ENCODE results near the gene OGFRL1. TPM values are rescaled to one million over a fixed set of nuclear protein-coding genes. Genes with fewer than 3 reads are reported as not detected.
"Not testable (repeated sequence)": the region's sequence is repeated elsewhere in the genome, so short reads cannot be mapped to it uniquely, and the experiment has no call there.

The OGFRL1 gene
- total and polyA plus RNA-seq, 4 experiments from 2014 or later: 3.3 to 12.0 (median 7.8) TPM

GRCh38 chr6:71266392-71266791 is 22.2 kb upstream of the OGFRL1 start:
- H3K36me3 Mint-ChIP-seq; H3K4me3 Mint-ChIP-seq; intact Hi-C loops (cut with micrococcal nuclease); H3K27ac ChIP-seq (ENCODE audit: low read depth, low read length); H3K27me3 ChIP-seq (ENCODE audit: insufficient read depth, low read length); H3K4me3 ChIP-seq (ENCODE audit: low read length in 2 of 2); DNase-seq; H3K9me3 Mint-ChIP-seq; H3K4me1 ChIP-seq (ENCODE audit: insufficient read depth, low read length); H3K27ac Mint-ChIP-seq; H3K9me3 ChIP-seq (ENCODE audit: control insufficient read depth in 1 of 2, low read length in 2 of 2); H3K4me1 Mint-ChIP-seq; H3K27me3 Mint-ChIP-seq; POLR2A ChIA-PET (ENCODE audit: partially characterized antibody); CTCF ChIA-PET (ENCODE audit: partially characterized antibody); H3K36me3 ChIP-seq (ENCODE audit: insufficient read depth, low read length): not testable (repeated sequence)

DNA sequence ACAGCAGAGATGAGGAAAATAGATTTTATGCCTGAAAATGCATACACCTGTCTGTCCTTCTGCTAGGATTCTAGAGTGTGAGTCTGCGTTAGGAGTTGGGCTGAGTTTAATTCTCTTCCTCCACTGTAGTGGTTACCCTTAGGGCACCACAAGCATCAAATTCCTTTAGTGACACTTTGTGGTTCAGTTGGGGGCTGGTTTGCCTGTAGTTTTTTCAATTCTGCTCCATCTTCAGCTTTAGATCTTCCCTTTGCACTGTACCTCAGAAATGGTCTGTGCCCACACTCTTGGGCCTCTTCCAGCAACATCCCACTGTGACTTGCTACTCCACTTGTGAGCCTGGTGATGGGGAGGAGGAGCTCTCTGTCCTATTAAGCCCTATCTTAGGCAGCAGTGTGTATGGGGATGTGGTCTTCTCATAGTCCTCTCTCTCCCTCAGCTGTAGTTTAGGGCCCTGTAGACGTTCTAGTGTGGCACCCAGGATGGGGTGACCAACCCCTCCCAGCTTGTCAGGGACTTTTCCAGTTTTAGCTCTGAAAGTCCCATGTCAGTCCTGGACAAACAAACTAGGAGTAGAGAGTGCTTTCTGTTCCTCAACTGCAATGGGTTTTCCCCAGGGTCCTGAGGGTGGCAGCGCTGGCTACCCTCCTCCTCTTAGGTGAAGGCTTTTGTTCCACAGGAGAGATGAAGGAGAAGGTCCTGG is 19.7 kb upstream of the OGFRL1 start:
- peaks cover 0 to 6% (median 4%) of the 10 kb centered on the region in 8 donors for H3K9me3 Mint-ChIP-seq
- no peaks in the 10 kb centered on the region for H3K36me3 ChIP-seq (ENCODE audit: insufficient read depth, low read length)
- POLR2A ChIA-PET (ENCODE audit: partially characterized antibody): no interaction called here
- no peaks in the 10 kb centered on the region for H3K4me1 ChIP-seq (ENCODE audit: insufficient read depth, low read length)
- DNase-seq: no peak
- peaks cover 0 to 6% of the 10 kb centered on the region in 2 donors for H3K36me3 Mint-ChIP-seq
- H3K27me3 Mint-ChIP-seq: peaks cover 0 to 4% of the 10 kb centered on the region in 2 donors
- no peaks in the 10 kb centered on the region for H3K27me3 ChIP-seq (ENCODE audit: insufficient read depth, low read length)
- peaks cover 0 to 3% (median 1%) of the 10 kb centered on the region in 4 donors for H3K4me1 Mint-ChIP-seq
- intact Hi-C loops (cut with micrococcal nuclease): no loop called here
- H3K27ac Mint-ChIP-seq: no peak overlapping the region
- CTCF ChIA-PET (ENCODE audit: partially characterized antibody): no interaction called here
- no peak overlapping the region for H3K27ac ChIP-seq (ENCODE audit: low read depth, low read length)
- no peak overlapping the region for H3K4me3 Mint-ChIP-seq
- H3K4me3 ChIP-seq (ENCODE audit: low read length in 2 of 2): no peak overlapping the region
- H3K9me3 ChIP-seq (ENCODE audit: control insufficient read depth in 1 of 2, low read length in 2 of 2): no peaks in the 10 kb centered on the region

DNA sequence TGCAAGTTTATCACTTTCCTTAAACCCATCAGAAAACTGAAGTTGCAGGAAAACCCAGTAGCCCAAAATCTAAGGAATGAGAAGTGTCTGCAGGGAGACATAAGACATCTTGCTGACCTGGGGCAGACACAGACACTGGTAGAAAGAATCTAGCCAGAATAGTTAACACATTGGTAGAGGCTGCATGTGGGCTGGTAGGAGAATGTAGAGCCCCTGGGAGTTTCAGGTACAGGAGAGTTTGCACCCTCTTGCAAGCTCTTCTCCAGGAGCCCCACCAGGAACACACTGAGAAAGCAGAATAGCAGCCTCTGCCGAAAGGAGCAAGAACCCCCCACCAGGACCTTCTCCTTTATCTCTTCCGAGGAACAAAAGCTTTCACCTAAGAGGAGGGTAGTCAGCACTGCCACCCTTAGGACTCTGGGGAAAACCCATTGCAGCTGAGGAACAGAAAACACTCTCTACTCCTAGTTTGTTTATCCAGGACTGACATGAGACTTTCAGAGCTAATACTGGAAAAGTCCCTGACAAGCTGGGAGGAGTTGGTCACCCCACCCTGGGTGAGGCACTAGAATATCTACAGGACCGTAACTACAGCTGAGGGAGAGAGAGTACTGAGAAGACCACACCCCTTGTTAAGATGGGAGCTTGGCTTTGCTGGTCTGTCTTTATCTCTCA is 10.5 kb upstream of the OGFRL1 start:
- no peaks in the 10 kb centered on the region for H3K36me3 ChIP-seq (ENCODE audit: insufficient read depth, low read length)
- ChIA-PET POLR2A (ENCODE audit: partially characterized antibody) (interaction anchor here (0.9 to 2.3 kb wide), 2 partner anchors 9 to 10 kb away, joined by 3 to 5 read pairs; partner anchors contain the start of gene OGFRL1), CTCF (ENCODE audit: partially characterized antibody) (interaction anchor here (1.7 kb wide), 1 partner anchor 10 kb away, joined by 5 read pairs; no protein-coding TSS in a partner anchor)
- peaks cover 0 to 1% (median 0%) of the 10 kb centered on the region in 4 donors for H3K4me1 Mint-ChIP-seq
- H3K27ac ChIP-seq (ENCODE audit: low read depth, low read length): no peak overlapping the region
- no peaks in the 10 kb centered on the region for H3K9me3 ChIP-seq (ENCODE audit: control insufficient read depth in 1 of 2, low read length in 2 of 2)
- no peak overlapping the region for H3K4me3 ChIP-seq (ENCODE audit: low read length in 2 of 2)
- peaks cover 0 to 1% of the 10 kb centered on the region in 2 donors for H3K27me3 Mint-ChIP-seq
- no peaks in the 10 kb centered on the region for H3K4me1 ChIP-seq (ENCODE audit: insufficient read depth, low read length)
- intact Hi-C loops (cut with micrococcal nuclease): no loop called here
- peaks cover 0 to 4% (median 0%) of the 10 kb centered on the region in 8 donors for H3K9me3 Mint-ChIP-seq
- H3K4me3 Mint-ChIP-seq: no peak overlapping the region
- no peak overlapping the region for H3K27ac Mint-ChIP-seq
- no peaks in the 10 kb centered on the region for H3K27me3 ChIP-seq (ENCODE audit: insufficient read depth, low read length)
- no peak for DNase-seq
- H3K36me3 Mint-ChIP-seq: no peaks in the 10 kb centered on the region

DNA sequence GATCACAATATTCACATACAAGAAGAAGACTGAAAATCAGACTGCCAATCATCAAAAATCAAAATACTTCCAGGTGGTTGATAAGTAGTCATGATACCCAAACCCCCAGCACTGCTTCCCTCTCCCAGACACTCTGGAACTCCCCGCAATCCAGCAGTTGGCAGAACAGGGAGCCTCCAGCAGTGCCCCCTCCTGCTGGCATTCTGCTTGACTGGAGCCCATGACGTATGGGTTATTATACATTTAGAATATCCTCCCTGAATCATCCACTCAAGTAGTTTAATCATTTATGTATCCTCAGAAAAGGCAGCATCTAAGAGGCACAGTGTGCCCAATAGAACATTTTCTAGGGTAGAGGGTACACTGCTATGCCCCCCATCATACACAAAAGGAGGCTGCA is 9.3 kb upstream of the OGFRL1 start:
- no peak overlapping the region for H3K4me3 ChIP-seq (ENCODE audit: low read length in 2 of 2)
- no peaks in the 10 kb centered on the region for H3K9me3 ChIP-seq (ENCODE audit: control insufficient read depth in 1 of 2, low read length in 2 of 2)
- no peak overlapping the region for H3K27ac ChIP-seq (ENCODE audit: low read depth, low read length)
- Mint-ChIP-seq H3K9me3 (peaks cover 0 to 4% (median 0%) of the 10 kb centered on the region in 8 donors), H3K27me3 (peaks cover 0 to 1% of the 10 kb centered on the region in 2 donors), H3K4me1 (peaks cover 0 to 1% (median 0%) of the 10 kb centered on the region in 4 donors), H3K4me3 (no peak overlapping the region), H3K27ac (peak overlapping the region in 1 of 7 donors; percentile 50), H3K36me3 (no peaks in the 10 kb centered on the region)
- ChIA-PET CTCF (ENCODE audit: partially characterized antibody) (no interaction called here), POLR2A (ENCODE audit: partially characterized antibody) (interaction anchor here (1.7 kb wide), 1 partner anchor 9 kb away, joined by 4 read pairs; the partner anchor contains the start of gene OGFRL1)
- intact Hi-C loops (cut with micrococcal nuclease): no loop called here
- H3K36me3 ChIP-seq (ENCODE audit: insufficient read depth, low read length): no peaks in the 10 kb centered on the region
- no peak for DNase-seq
- no peaks in the 10 kb centered on the region for H3K4me1 ChIP-seq (ENCODE audit: insufficient read depth, low read length)
- no peaks in the 10 kb centered on the region for H3K27me3 ChIP-seq (ENCODE audit: insufficient read depth, low read length)

DNA sequence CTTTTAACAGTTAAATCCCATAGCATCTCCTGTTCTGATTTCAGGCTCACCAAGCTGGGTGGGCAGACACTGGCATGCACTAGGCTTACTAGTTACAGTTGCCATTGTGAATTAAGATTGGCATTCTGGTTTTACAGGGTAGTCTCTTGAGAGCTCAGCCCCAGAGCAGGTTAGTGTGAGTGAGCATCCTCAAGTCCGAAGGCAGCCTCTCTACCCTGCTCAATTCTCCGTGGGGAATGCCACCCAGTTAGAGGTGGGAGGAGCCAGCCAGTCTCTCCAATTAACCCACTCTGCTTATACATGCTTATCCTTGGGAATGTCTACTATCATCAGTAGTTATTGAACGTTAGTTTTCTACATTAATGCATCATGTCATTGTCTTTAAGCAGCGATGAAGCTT is 8.9 kb upstream of the OGFRL1 start:
- ChIA-PET POLR2A (ENCODE audit: partially characterized antibody) (interaction anchor here (1.7 kb wide), 1 partner anchor 9 kb away, joined by 4 read pairs; the partner anchor contains the start of gene OGFRL1), CTCF (ENCODE audit: partially characterized antibody) (no interaction called here)
- H3K27ac ChIP-seq (ENCODE audit: low read depth, low read length): no peak overlapping the region

GRCh38 chr6:71280701-71281100 is 7.9 kb upstream of the OGFRL1 start:
- Histone ChIP-seq H3K4me3 (ENCODE audit: low read length in 2 of 2) (no peak overlapping the region), H3K27me3 (ENCODE audit: insufficient read depth, low read length) (no peaks in the 10 kb centered on the region), H3K4me1 (ENCODE audit: insufficient read depth, low read length) (no peaks in the 10 kb centered on the region), H3K27ac (ENCODE audit: low read depth, low read length) (no peak overlapping the region), H3K9me3 (ENCODE audit: control insufficient read depth in 1 of 2, low read length in 2 of 2) (no peaks in the 10 kb centered on the region), H3K36me3 (ENCODE audit: insufficient read depth, low read length) (no peaks in the 10 kb centered on the region)
- intact Hi-C loops (cut with micrococcal nuclease): loop anchor here (10.0 kb wide), 1 partner anchor 866 kb away; the partner anchor contains the start of gene FAM135A
- ChIA-PET CTCF (ENCODE audit: partially characterized antibody) (no interaction called here), POLR2A (ENCODE audit: partially characterized antibody) (interaction anchor here (1.7 kb wide), 1 partner anchor 8 kb away, joined by 4 read pairs; the partner anchor contains the start of gene OGFRL1)
- Mint-ChIP-seq H3K4me1 (peaks cover 0 to 1% (median 0%) of the 10 kb centered on the region in 4 donors), H3K9me3 (peaks cover 0 to 2% (median 0%) of the 10 kb centered on the region in 8 donors), H3K4me3 (no peak overlapping the region), H3K27ac (no peak overlapping the region), H3K36me3 (no peaks in the 10 kb centered on the region), H3K27me3 (peaks cover 0 to 1% of the 10 kb centered on the region in 2 donors)
- no peak for DNase-seq

More for the DNA sequence above, 8.9 kb upstream of the OGFRL1 start:
- Mint-ChIP-seq H3K27ac (no peak overlapping the region), H3K4me3 (no peak overlapping the region), H3K27me3 (peaks cover 0 to 1% of the 10 kb centered on the region in 2 donors), H3K9me3 (peaks cover 0 to 4% (median 0%) of the 10 kb centered on the region in 8 donors), H3K36me3 (no peaks in the 10 kb centered on the region), H3K4me1 (peaks cover 0 to 1% (median 0%) of the 10 kb centered on the region in 4 donors)
- Histone ChIP-seq H3K4me1 (ENCODE audit: insufficient read depth, low read length) (no peaks in the 10 kb centered on the region), H3K4me3 (ENCODE audit: low read length in 2 of 2) (no peak overlapping the region), H3K27me3 (ENCODE audit: insufficient read depth, low read length) (no peaks in the 10 kb centered on the region), H3K9me3 (ENCODE audit: control insufficient read depth in 1 of 2, low read length in 2 of 2) (no peaks in the 10 kb centered on the region), H3K36me3 (ENCODE audit: insufficient read depth, low read length) (no peaks in the 10 kb centered on the region)
- intact Hi-C loops (cut with micrococcal nuclease): loop anchor here (10.0 kb wide), 1 partner anchor 865 kb away; the partner anchor contains the start of gene FAM135A
- DNase-seq: no peak

GRCh38 chr6:71284785-71285184 is 3.8 kb upstream of the OGFRL1 start:
- ChIA-PET POLR2A (ENCODE audit: partially characterized antibody) (no interaction called here), CTCF (ENCODE audit: partially characterized antibody) (no interaction called here)
- Mint-ChIP-seq H3K36me3 (peaks cover 0 to 4% of the 10 kb centered on the region in 2 donors), H3K27ac (peak overlapping the region in 2 of 7 donors; percentile 1 to 14), H3K4me3 (peak overlapping the region in 1 of 8 donors; percentile 37), H3K9me3 (peaks cover 0 to 2% (median 0%) of the 10 kb centered on the region in 8 donors), H3K4me1 (peaks cover 12 to 18% (median 16%) of the 10 kb centered on the region in 4 donors), H3K27me3 (no peaks in the 10 kb centered on the region)
- H3K27ac ChIP-seq (ENCODE audit: low read depth, low read length): no peak overlapping the region
- peaks cover 17% of the 10 kb centered on the region for H3K4me1 ChIP-seq (ENCODE audit: insufficient read depth, low read length)
- H3K4me3 ChIP-seq (ENCODE audit: low read length in 2 of 2): no peak overlapping the region
- no peak for DNase-seq
- H3K27me3 ChIP-seq (ENCODE audit: insufficient read depth, low read length): no peaks in the 10 kb centered on the region
- no peaks in the 10 kb centered on the region for H3K9me3 ChIP-seq (ENCODE audit: control insufficient read depth in 1 of 2, low read length in 2 of 2)
- intact Hi-C loops (cut with micrococcal nuclease): loop anchor here (5.0 to 10.0 kb wide), 2 partner anchors 37 to 870 kb away; partner anchors contain the start of gene FAM135A
- no peaks in the 10 kb centered on the region for H3K36me3 ChIP-seq (ENCODE audit: insufficient read depth, low read length)
